GM12878 (cell line): ENCODE data around the gene WDR48.

ENCODE experiments used
- CTCF ChIP-seq, 3 experiments: IDR thresholded peaks in 2 of 3; conservative IDR thresholded peaks in 1 of 3; 2 replicates each; pipeline ENCODE4 v1.5.1; 2011; ENCODE audit warnings: low read depth in 3 of 3, low read length in 3 of 3, mild to moderate bottlenecking in 3 of 3, control low read depth in 2 of 3, moderate library complexity in 2 of 3, inconsistent platforms in 1 of 3, mixed read lengths in 1 of 3; ENCODE audit not compliant: control insufficient read depth in 2 of 3, insufficient read depth in 1 of 3; ENCODE audit errors: extremely low read depth in 1 of 3
- EGR1 ChIP-seq, 2 experiments: IDR thresholded peaks; 1 replicate in 1 of 2; 2 replicates in 1 of 2; pipeline ENCODE4 v1.6.1; 2011 to 2012; ENCODE audit warnings: low read depth in 2 of 2, low read length in 2 of 2, borderline replicate concordance in 1 of 2, mild to moderate bottlenecking in 1 of 2, moderate library complexity in 1 of 2
- EP300 ChIP-seq, 2 experiments: fragments of 150-350 bp in 1 of 2; IDR thresholded peaks; 2 replicates each; pipeline ENCODE4 v1.6.1; 2011 to 2012; ENCODE audit warnings: low read depth in 2 of 2, low read length in 2 of 2, borderline replicate concordance in 1 of 2, improper control_type of control experiment in 1 of 2, inconsistent platforms in 1 of 2; ENCODE audit not compliant: control insufficient read depth in 1 of 2
- HDAC6 ChIP-seq: fragments of 200-600 bp; sonication (generic); IDR thresholded peaks from one replicate; pipeline ENCODE4 v1.8.0; 2017; ENCODE audit warnings: antibody characterized with exemption; ENCODE audit not compliant: unreplicated experiment
- JUNB ChIP-seq: IDR thresholded peaks from 2 replicates; pipeline ENCODE4 v1.6.1; 2016; ENCODE audit warnings: antibody characterized with exemption, mild to moderate bottlenecking
- NR2C2 ChIP-seq: IDR thresholded peaks from 2 replicates; pipeline ENCODE4 v1.6.1; 2011; ENCODE audit warnings: borderline replicate concordance, low read depth; ENCODE audit not compliant: control insufficient read depth, insufficient read length
- POLR2A ChIP-seq: IDR thresholded peaks from 2 replicates; pipeline ENCODE4 v1.6.1; 2011; ENCODE audit warnings: low read depth, mild to moderate bottlenecking, low read length
- POLR2AphosphoS5 ChIP-seq: IDR thresholded peaks from 2 replicates; pipeline ENCODE4 v1.6.1; 2011; ENCODE audit warnings: mild to moderate bottlenecking, low read length, inconsistent platforms
- RAD21 ChIP-seq: IDR thresholded peaks from 2 replicates; pipeline ENCODE4 v1.6.1; 2011; ENCODE audit warnings: mild to moderate bottlenecking, low read depth, low read length, moderate library complexity; ENCODE audit not compliant: insufficient read depth
- RAD51 ChIP-seq: fragments of 450-650 bp; IDR thresholded peaks from 2 replicates; pipeline ENCODE4 v1.6.1; 2016; ENCODE audit warnings: moderate library complexity, mild to moderate bottlenecking, inconsistent platforms
- TCF7 ChIP-seq: IDR thresholded peaks from 2 replicates; pipeline ENCODE4 v1.6.1; 2014; ENCODE audit warnings: antibody characterized with exemption, borderline replicate concordance
- USF2 ChIP-seq: IDR thresholded peaks from 2 replicates; pipeline ENCODE4 v1.6.1; 2011; ENCODE audit warnings: low read depth, low read length, improper control_type of control experiment, borderline replicate concordance
- TF ChIP-seq, protein P1 (sequence below): IDR thresholded peaks from 2 replicates; pipeline ENCODE4 v1.6.1; 2011; ENCODE audit warnings: borderline replicate concordance, low read depth, mild to moderate bottlenecking, moderate library complexity, mixed read lengths, low read length; ENCODE audit not compliant: insufficient read depth; ENCODE audit errors: extremely low read length
- TF ChIP-seq, protein P2 (sequence below): IDR thresholded peaks from 2 replicates; pipeline ENCODE4 v1.6.1; 2012; ENCODE audit warnings: improper control_type of control experiment, low read depth, low read length; ENCODE audit not compliant: insufficient replicate concordance

DNA sequence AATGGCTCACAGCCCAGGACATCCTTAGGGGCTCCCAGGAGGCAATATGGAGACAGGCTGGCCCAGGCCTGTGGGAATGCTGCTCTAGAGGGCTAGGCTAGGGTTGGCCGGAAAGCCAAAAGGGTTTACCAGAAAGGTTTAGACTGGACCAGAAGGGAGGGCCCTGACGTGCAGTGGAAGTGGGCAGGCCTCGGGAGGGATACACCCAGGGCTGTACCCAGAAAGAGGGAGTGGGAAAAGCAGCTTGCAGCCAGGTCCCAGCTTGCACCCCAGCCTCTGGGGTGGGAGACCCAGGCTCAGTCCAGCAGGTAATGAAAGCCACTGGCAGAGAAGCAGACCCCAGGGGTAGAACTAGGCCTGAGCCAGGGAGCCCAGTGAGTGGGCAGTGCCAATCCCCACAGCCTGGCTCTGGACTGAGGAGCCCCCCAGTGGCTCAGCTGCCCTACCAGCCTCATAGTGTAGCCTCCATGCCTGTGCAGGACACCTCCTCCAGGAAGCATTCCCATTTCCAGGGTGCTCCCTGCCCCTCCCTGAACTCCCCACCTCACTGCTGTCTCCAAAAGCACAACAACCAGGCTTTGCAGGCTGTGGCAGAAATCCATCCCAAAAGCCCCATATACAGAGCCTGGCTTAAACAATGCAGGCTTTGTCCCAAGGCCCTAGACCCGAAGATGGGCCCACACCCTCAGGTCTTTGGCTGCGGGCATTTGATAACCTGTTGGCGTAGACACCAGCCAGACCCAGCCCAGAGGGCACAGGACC lies 52.2 kb downstream of the WDR48 start:
- TF ChIP-seq EP300 (IDR thresholded peaks at IDR 0.05; ENCODE audit: borderline replicate concordance in 1 of 2, control insufficient read depth in 1 of 2, low read depth in 2 of 2, low read length in 2 of 2) (no peak), USF2 (no peak), POLR2AphosphoS5 (no peak), NR2C2 (no peak), CTCF (IDR thresholded peaks at IDR 0.05 in 2 of 3, conservative IDR thresholded peaks at IDR 0.05 in 1 of 3; ENCODE audit: control insufficient read depth in 2 of 3, extremely low read depth in 1 of 3, insufficient read depth in 1 of 3, low read depth in 3 of 3, low read length in 3 of 3) (no peak), RAD21 (no peak), RAD51 (no peak), HDAC6 (no peak), POLR2A (no peak), TCF7 (no peak), JUNB (no peak), EGR1 (IDR thresholded peaks at IDR 0.05; ENCODE audit: borderline replicate concordance in 1 of 2, low read depth in 2 of 2, low read length in 2 of 2) (no peak)
- TF ChIP-seq, protein P1, sequence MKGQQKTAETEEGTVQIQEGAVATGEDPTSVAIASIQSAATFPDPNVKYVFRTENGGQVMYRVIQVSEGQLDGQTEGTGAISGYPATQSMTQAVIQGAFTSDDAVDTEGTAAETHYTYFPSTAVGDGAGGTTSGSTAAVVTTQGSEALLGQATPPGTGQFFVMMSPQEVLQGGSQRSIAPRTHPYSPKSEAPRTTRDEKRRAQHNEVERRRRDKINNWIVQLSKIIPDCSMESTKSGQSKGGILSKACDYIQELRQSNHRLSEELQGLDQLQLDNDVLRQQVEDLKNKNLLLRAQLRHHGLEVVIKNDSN: no peak
- TF ChIP-seq, protein P2, sequence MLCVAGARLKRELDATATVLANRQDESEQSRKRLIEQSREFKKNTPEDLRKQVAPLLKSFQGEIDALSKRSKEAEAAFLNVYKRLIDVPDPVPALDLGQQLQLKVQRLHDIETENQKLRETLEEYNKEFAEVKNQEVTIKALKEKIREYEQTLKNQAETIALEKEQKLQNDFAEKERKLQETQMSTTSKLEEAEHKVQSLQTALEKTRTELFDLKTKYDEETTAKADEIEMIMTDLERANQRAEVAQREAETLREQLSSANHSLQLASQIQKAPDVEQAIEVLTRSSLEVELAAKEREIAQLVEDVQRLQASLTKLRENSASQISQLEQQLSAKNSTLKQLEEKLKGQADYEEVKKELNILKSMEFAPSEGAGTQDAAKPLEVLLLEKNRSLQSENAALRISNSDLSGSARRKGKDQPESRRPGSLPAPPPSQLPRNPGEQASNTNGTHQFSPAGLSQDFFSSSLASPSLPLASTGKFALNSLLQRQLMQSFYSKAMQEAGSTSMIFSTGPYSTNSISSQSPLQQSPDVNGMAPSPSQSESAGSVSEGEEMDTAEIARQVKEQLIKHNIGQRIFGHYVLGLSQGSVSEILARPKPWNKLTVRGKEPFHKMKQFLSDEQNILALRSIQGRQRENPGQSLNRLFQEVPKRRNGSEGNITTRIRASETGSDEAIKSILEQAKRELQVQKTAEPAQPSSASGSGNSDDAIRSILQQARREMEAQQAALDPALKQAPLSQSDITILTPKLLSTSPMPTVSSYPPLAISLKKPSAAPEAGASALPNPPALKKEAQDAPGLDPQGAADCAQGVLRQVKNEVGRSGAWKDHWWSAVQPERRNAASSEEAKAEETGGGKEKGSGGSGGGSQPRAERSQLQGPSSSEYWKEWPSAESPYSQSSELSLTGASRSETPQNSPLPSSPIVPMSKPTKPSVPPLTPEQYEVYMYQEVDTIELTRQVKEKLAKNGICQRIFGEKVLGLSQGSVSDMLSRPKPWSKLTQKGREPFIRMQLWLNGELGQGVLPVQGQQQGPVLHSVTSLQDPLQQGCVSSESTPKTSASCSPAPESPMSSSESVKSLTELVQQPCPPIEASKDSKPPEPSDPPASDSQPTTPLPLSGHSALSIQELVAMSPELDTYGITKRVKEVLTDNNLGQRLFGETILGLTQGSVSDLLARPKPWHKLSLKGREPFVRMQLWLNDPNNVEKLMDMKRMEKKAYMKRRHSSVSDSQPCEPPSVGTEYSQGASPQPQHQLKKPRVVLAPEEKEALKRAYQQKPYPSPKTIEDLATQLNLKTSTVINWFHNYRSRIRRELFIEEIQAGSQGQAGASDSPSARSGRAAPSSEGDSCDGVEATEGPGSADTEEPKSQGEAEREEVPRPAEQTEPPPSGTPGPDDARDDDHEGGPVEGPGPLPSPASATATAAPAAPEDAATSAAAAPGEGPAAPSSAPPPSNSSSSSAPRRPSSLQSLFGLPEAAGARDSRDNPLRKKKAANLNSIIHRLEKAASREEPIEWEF: no peak
